MM.1S (cell line): ENCODE measurements around the gene APBB2.

Source experiments
- DNase-seq: peaks from one replicate; pipeline ENCODE4 v3.0.0-alpha.2; 2015
- H2AFZ ChIP-seq: fragments of 300-600 bp; sonication (generic); 2 replicates; pipeline ENCODE4 v1.6.0; 2016; ENCODE audit warnings: antibody characterized with exemption, low read length
- H3F3A ChIP-seq: fragments of 300-600 bp; sonication (generic); 2 replicates; pipeline ENCODE4 v1.6.1; 2016; ENCODE audit warnings: mild to moderate bottlenecking, antibody characterized with exemption, low read length, moderate library complexity, mixed read lengths; ENCODE audit not compliant: insufficient read depth
- H3K27ac ChIP-seq: fragments of 300-600 bp; sonication (generic); 2 replicates; pipeline ENCODE4 v1.5.1; 2016; ENCODE audit warnings: mild to moderate bottlenecking, low read length
- H3K27me3 ChIP-seq: fragments of 300-600 bp; sonication (generic); replicated peaks from 2 replicates; pipeline ENCODE4 v1.6.0; 2016; ENCODE audit warnings: low read length; ENCODE audit not compliant: insufficient read depth
- H3K36me3 ChIP-seq: fragments of 300-600 bp; sonication (generic); replicated peaks from 2 replicates; pipeline ENCODE4 v1.6.1; 2016; ENCODE audit warnings: mild to moderate bottlenecking, low read length, mixed read lengths; ENCODE audit not compliant: insufficient read depth
- H3K4me1 ChIP-seq: fragments of 300-600 bp; sonication (generic); 2 replicates; pipeline ENCODE4 v1.6.1; 2016; ENCODE audit warnings: low read length, mixed read lengths
- H3K4me2 ChIP-seq: fragments of 300-600 bp; sonication (generic); 2 replicates; pipeline ENCODE4 v1.6.0; 2016; ENCODE audit warnings: low read depth, low read length
- H3K4me3 ChIP-seq: fragments of 300-600 bp; sonication (generic); 2 replicates; pipeline ENCODE4 v1.5.1; 2016; ENCODE audit warnings: low read length, mixed read lengths
- H3K79me2 ChIP-seq: fragments of 300-600 bp; sonication (generic); 2 replicates; pipeline ENCODE4 v1.6.1; 2016; ENCODE audit warnings: mixed run types, low read length, mixed read lengths
- H3K9ac ChIP-seq: fragments of 300-600 bp; sonication (generic); 2 replicates; pipeline ENCODE4 v1.6.1; 2016; ENCODE audit warnings: low read length, mixed read lengths
- H3K9me2 ChIP-seq: fragments of 300-600 bp; sonication (generic); replicated peaks from 2 replicates; pipeline ENCODE4 v1.6.1; 2016; ENCODE audit warnings: mild to moderate bottlenecking, low read length, mixed read lengths; ENCODE audit not compliant: insufficient read depth
- H3K9me3 ChIP-seq: fragments of 300-600 bp; sonication (generic); replicated peaks from 2 replicates; pipeline ENCODE4 v1.6.1; 2016; ENCODE audit warnings: mild to moderate bottlenecking, low read length, mixed read lengths; ENCODE audit not compliant: insufficient read depth
- H4K20me1 ChIP-seq: fragments of 300-600 bp; sonication (generic); 2 replicates; pipeline ENCODE4 v1.6.1; 2016; ENCODE audit warnings: mild to moderate bottlenecking, low read length, moderate library complexity, mixed read lengths; ENCODE audit not compliant: insufficient read depth
- EZH2 ChIP-seq: fragments of 300-600 bp; sonication (generic); optimal IDR thresholded peaks from 2 replicates; pipeline ENCODE3; 2017; ENCODE audit warnings: low read depth, mild to moderate bottlenecking, antibody characterized with exemption, low read length, mixed read lengths
- EZH2phosphoT487 ChIP-seq: fragments of 300-600 bp; sonication (generic); IDR thresholded peaks from 2 replicates; pipeline ENCODE4 v1.6.1; 2018; ENCODE audit warnings: antibody characterized with exemption, low read length
- TF ChIP-seq, protein P1 (sequence below): fragments of 300-600 bp; sonication (generic); IDR thresholded peaks from 2 replicates; pipeline ENCODE4 v1.5.1; 2016; ENCODE audit warnings: antibody characterized with exemption, low read length, mixed read lengths

APBB2 gene

DNA sequence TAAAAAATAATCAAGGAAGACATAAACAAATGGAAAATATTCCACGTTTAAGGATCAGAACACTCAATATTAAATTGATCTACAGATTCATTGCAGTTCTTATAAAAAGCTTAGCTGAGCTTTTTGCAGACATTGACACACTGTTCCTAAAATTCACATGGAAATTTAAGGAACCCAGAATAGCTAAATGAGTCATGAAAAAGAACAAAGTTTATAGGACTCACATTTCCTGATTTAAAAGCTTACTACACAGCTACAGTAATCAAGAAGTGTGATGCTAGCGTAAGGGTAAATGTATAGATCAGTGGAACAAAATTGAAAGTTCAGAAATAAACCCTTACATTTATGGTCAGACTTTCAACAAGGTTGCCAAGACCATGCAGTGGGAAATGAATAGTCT, 431.5 kb downstream of the APBB2 start:
- Histone ChIP-seq H3K9me2 (no peaks in the 10 kb centered on the region), H3K27me3 (no peaks in the 10 kb centered on the region), H4K20me1 (no peaks in the 10 kb centered on the region), H3K9ac (no peak overlapping the region), H3K27ac (no peak overlapping the region), H3K79me2 (no peaks in the 10 kb centered on the region), H3K4me2 (no peak overlapping the region), H3K4me1 (no peaks in the 10 kb centered on the region), H3F3A (no peaks in the 10 kb centered on the region), H3K36me3 (no peaks in the 10 kb centered on the region), H2AFZ (no peak overlapping the region), H3K9me3 (no peaks in the 10 kb centered on the region), H3K4me3 (no peak overlapping the region)
- DNase-seq = no peak
- no peak for TF ChIP-seq EZH2
- TF ChIP-seq, protein P1, sequence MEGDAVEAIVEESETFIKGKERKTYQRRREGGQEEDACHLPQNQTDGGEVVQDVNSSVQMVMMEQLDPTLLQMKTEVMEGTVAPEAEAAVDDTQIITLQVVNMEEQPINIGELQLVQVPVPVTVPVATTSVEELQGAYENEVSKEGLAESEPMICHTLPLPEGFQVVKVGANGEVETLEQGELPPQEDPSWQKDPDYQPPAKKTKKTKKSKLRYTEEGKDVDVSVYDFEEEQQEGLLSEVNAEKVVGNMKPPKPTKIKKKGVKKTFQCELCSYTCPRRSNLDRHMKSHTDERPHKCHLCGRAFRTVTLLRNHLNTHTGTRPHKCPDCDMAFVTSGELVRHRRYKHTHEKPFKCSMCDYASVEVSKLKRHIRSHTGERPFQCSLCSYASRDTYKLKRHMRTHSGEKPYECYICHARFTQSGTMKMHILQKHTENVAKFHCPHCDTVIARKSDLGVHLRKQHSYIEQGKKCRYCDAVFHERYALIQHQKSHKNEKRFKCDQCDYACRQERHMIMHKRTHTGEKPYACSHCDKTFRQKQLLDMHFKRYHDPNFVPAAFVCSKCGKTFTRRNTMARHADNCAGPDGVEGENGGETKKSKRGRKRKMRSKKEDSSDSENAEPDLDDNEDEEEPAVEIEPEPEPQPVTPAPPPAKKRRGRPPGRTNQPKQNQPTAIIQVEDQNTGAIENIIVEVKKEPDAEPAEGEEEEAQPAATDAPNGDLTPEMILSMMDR = no peak
- no peak for TF ChIP-seq EZH2phosphoT487

DNA sequence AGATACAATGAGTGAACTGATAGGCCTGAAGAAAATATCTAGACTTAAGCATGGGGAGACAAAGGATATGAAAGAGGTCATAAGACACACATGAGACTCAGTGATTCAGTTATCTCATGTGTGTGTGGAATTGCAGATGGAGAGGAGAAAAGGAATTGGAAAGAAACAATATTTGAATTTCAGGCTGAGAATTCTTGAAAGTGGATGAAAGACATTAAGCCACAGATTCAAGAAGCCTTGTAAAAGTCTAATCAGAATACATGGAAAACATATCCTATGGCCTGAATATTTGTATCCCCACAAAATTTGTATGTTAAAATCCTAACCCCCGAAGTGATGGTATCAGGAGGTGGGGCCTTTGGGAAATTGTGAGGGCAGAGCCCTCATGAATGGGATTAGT, 436.3 kb downstream of the APBB2 start:
- H3K27me3 ChIP-seq = no peaks in the 10 kb centered on the region
- H3K79me2 ChIP-seq = no peaks in the 10 kb centered on the region
- no peaks in the 10 kb centered on the region for H3K9me2 ChIP-seq
- TF ChIP-seq, protein P1 = no peak
- TF ChIP-seq EZH2 = no peak
- no peak for TF ChIP-seq EZH2phosphoT487
- no peak overlapping the region for H2AFZ ChIP-seq
- no peaks in the 10 kb centered on the region for H3F3A ChIP-seq
- H3K9ac ChIP-seq = no peak overlapping the region
- H3K27ac ChIP-seq = no peak overlapping the region
- no peak overlapping the region for H3K4me3 ChIP-seq
- H3K4me2 ChIP-seq = no peak overlapping the region
- no peaks in the 10 kb centered on the region for H3K4me1 ChIP-seq
- H3K9me3 ChIP-seq = no peaks in the 10 kb centered on the region
- no peaks in the 10 kb centered on the region for H3K36me3 ChIP-seq
- no peak for DNase-seq
- no peaks in the 10 kb centered on the region for H4K20me1 ChIP-seq

DNA sequence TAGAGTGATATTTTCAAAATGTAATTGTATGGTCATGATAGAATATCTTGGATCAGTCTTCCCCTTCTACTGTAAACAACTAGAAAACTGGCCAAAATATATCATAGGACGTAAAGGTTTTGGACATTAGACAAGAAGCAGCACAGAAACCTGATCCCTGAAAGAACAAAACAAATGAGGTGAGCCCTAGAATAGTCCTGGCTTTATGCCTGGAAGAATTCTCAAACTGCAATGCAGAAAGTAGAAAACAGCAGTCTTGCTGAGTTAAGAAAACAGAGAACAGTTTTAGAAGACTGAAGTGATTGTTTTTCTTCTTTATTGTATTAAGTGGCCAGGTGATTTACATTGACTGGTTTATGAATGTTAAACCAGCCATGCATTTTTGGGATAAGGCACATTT, 445.1 kb downstream of the APBB2 start:
- Histone ChIP-seq H3K9me3 (no peaks in the 10 kb centered on the region), H3K27ac (no peak overlapping the region), H2AFZ (no peak overlapping the region), H3K9me2 (no peaks in the 10 kb centered on the region), H3F3A (no peaks in the 10 kb centered on the region), H3K4me3 (no peak overlapping the region), H3K79me2 (no peaks in the 10 kb centered on the region), H4K20me1 (no peaks in the 10 kb centered on the region), H3K36me3 (no peaks in the 10 kb centered on the region), H3K4me1 (no peaks in the 10 kb centered on the region), H3K27me3 (no peaks in the 10 kb centered on the region), H3K9ac (no peak overlapping the region), H3K4me2 (no peak overlapping the region)
- TF ChIP-seq, protein P1 = no peak
- TF ChIP-seq EZH2phosphoT487 (no peak), EZH2 (no peak)
- DNase-seq = no peak
